CD14-positive monocyte (primary cell): Measurements from ENCODE around the gene PLK5. TPM values are rescaled to one million over a fixed set of nuclear protein-coding genes. Genes with fewer than 3 reads are reported as not detected.

Source experiments
- DNase-seq, 3 donors: peaks; one replicate each; pipeline ENCODE4 v3.0.0-alpha.2; 2011 to 2022
- H2AFZ ChIP-seq: 2 replicates; pipeline ENCODE4 v1.6.0; 2012; ENCODE audit warnings: mild to moderate bottlenecking, low read depth, low read length, inconsistent platforms; ENCODE audit not compliant: insufficient read depth, poor library complexity, severe bottlenecking
- H3K27ac ChIP-seq, 2 donors: 1 replicate in 1 of 2; 2 replicates in 1 of 2; pipeline ENCODE4 v1.5.1; 2012 to 2013; ENCODE audit warnings: low read length in 2 of 2, control low read depth in 1 of 2, inconsistent platforms in 1 of 2, low read depth in 1 of 2, mild to moderate bottlenecking in 1 of 2
- H3K27me3 ChIP-seq, 2 donors: one replicate each; pipeline versions ENCODE4 v1.6.0 to v1.6.1; 2011 to 2013; ENCODE audit warnings: low read length in 2 of 2; ENCODE audit not compliant: control insufficient read depth in 2 of 2, insufficient read depth in 2 of 2
- H3K36me3 ChIP-seq, 2 donors: replicated peaks in 1 of 2; 1 replicate in 1 of 2; 2 replicates in 1 of 2; pipeline versions ENCODE4 v1.5.1 to v1.6.1; 2012 to 2013; ENCODE audit warnings: low read length in 2 of 2, control low read depth in 1 of 2, inconsistent platforms in 1 of 2, mild to moderate bottlenecking in 1 of 2; ENCODE audit not compliant: insufficient read depth in 2 of 2, control insufficient read depth in 1 of 2
- H3K4me1 ChIP-seq, 2 donors: 1 replicate in 1 of 2; 2 replicates in 1 of 2; pipeline versions ENCODE4 v1.5.1 to v1.6.1; 2012 to 2013; ENCODE audit warnings: low read length in 2 of 2, control low read depth in 1 of 2, inconsistent platforms in 1 of 2, mild to moderate bottlenecking in 1 of 2, moderate library complexity in 1 of 2; ENCODE audit not compliant: insufficient read depth in 2 of 2, control insufficient read depth in 1 of 2
- H3K4me2 ChIP-seq: replicated peaks from 2 replicates; pipeline ENCODE3; 2012; ENCODE audit warnings: low read length, moderate library complexity, mild to moderate bottlenecking; ENCODE audit not compliant: poor library complexity, severe bottlenecking; ENCODE audit errors: extremely low read depth
- H3K4me3 ChIP-seq, 3 experiments: fragments of 200-600 bp in 1 of 3; sonication (generic) in 1 of 3; replicated peaks in 1 of 3; 1 replicate in 2 of 3; 2 replicates in 1 of 3; pipeline ENCODE4 v1.5.1; 2011 to 2013; ENCODE audit warnings: low read length in 3 of 3, mild to moderate bottlenecking in 3 of 3, control low read depth in 2 of 3, low read depth in 2 of 3, inconsistent platforms in 1 of 3, moderate library complexity in 1 of 3
- H3K79me2 ChIP-seq: 2 replicates; pipeline ENCODE4 v1.6.0; 2012; ENCODE audit warnings: mild to moderate bottlenecking, control low read depth, inconsistent platforms, low read length, moderate library complexity; ENCODE audit not compliant: insufficient read depth
- H3K9ac ChIP-seq: 2 replicates; pipeline ENCODE4 v1.6.0; 2017; ENCODE audit warnings: low read length, mild to moderate bottlenecking; ENCODE audit not compliant: insufficient read depth, poor library complexity, severe bottlenecking
- H3K9me3 ChIP-seq, 2 donors: replicated peaks in 1 of 2; 1 replicate in 1 of 2; 2 replicates in 1 of 2; pipeline versions ENCODE4 v1.5.1 to v1.6.1; 2012 to 2013; ENCODE audit warnings: low read length in 2 of 2, control low read depth in 1 of 2; ENCODE audit not compliant: control insufficient read depth in 1 of 2, insufficient read depth in 1 of 2
- H4K20me1 ChIP-seq: 2 replicates; pipeline ENCODE4 v1.6.0; 2012; ENCODE audit warnings: mild to moderate bottlenecking, low read length, control low read depth, moderate library complexity; ENCODE audit not compliant: insufficient read depth
- H3K27ac Mint-ChIP-seq, 7 donors: one replicate each; pipeline ENCODE4 v1.8.0; 2020; ENCODE audit warnings: mild to moderate bottlenecking in 7 of 7, mixed read lengths in 7 of 7, moderate library complexity in 6 of 7, inconsistent platforms in 2 of 7
- H3K27me3 Mint-ChIP-seq, 3 donors: one replicate each; pipeline ENCODE4 v1.8.0; 2021 to 2022; ENCODE audit warnings: low read depth in 3 of 3, mild to moderate bottlenecking in 3 of 3, mixed read lengths in 3 of 3, moderate library complexity in 3 of 3, inconsistent platforms in 1 of 3
- H3K36me3 Mint-ChIP-seq, 2 donors: one replicate each; pipeline ENCODE4 v1.8.0; 2020; ENCODE audit warnings: mixed read lengths in 2 of 2, inconsistent platforms in 1 of 2, mild to moderate bottlenecking in 1 of 2
- H3K4me1 Mint-ChIP-seq: one replicate; pipeline ENCODE4 v1.8.0; 2020; ENCODE audit warnings: mild to moderate bottlenecking, mixed read lengths
- H3K4me3 Mint-ChIP-seq, 2 donors: one replicate each; pipeline ENCODE4 v1.8.0; 2020; ENCODE audit warnings: mild to moderate bottlenecking in 2 of 2, mixed read lengths in 2 of 2, moderate library complexity in 1 of 2
- H3K9me3 Mint-ChIP-seq, 7 donors: one replicate each; pipeline ENCODE4 v1.8.0; 2020 to 2022; ENCODE audit warnings: mixed read lengths in 7 of 7, mild to moderate bottlenecking in 6 of 7, moderate library complexity in 6 of 7, inconsistent platforms in 2 of 7
- CTCF ChIP-seq: fragments of 200-600 bp; IDR thresholded peaks from one replicate; pipeline ENCODE4 v1.8.0; 2022; ENCODE audit warnings: antibody characterized with exemption, mild to moderate bottlenecking
- WGBS: methylation state at CpG from one replicate; pipeline ENCODE4 v1.1.5; 2013; ENCODE audit warnings: missing lambda C conversion rate; ENCODE audit not compliant: insufficient coverage; 5-methylcytosine and 5-hydroxymethylcytosine counted together
- intact Hi-C, 2 donors: fragments of 100-400 bp; cut with micrococcal nuclease; formaldehyde crosslinking; loops; one replicate each; pipeline versions ENCODE4 v1.15.0 to v1.15.1; 2023
- polyA plus RNA-seq, 3 donors: library from polyadenylated mRNA; depleted of rRNA in 1 of 3; unstranded in 2 of 3; stranded (reverse) in 1 of 3; fragments of 300-500 nt in 2 of 3; fragments of >200 nt in 1 of 3; fragmentation: Illumina TruSeq in 2 of 3; gene quantifications; 1 replicate in 2 of 3; 2 replicates in 1 of 3; pipeline ENCODE4 v1.2.3, GENCODE V29; 2012 to 2021

The PLK5 gene
- polyA plus RNA-seq, 3 donors = not detected

- Histone ChIP-seq H3K79me2 (peaks cover 6% of the 10 kb centered on the region), H3K9me3 (no peaks in the 10 kb centered on the region), H3K36me3 (peaks cover 67 to 83% of the 10 kb centered on the region in 2 donors), H3K9ac (no peak overlapping the region), H3K27me3 (no peaks in the 10 kb centered on the region), H2AFZ (no peak overlapping the region), H3K4me2 (no peak overlapping the region), H3K4me1 (no peaks in the 10 kb centered on the region), H3K4me3 (no peak overlapping the region), H4K20me1 (peaks cover 8% of the 10 kb centered on the region), H3K27ac (no peak overlapping the region)
- intact Hi-C loops = no loop called here
- no peak for DNase-seq
- Mint-ChIP-seq H3K4me3 (no peak overlapping the region), H3K9me3 (peaks cover 0 to 5% (median 0%) of the 10 kb centered on the region in 7 donors), H3K36me3 (peaks cover 56 to 87% of the 10 kb centered on the region in 2 donors), H3K27me3 (peaks cover 0 to 2% (median 0%) of the 10 kb centered on the region in 3 donors), H3K4me1 (no peaks in the 10 kb centered on the region), H3K27ac (no peak overlapping the region)
- no peak for TF ChIP-seq CTCF
- 97% methylated on average over 22 of the region's 22 CpGs for WGBS
Measured at GRCh38 chr19:1580957-1581356, 57.1 kb downstream of the PLK5 start.

- no peak overlapping the region for H3K4me3 Mint-ChIP-seq
- Histone ChIP-seq H2AFZ (no peak overlapping the region), H4K20me1 (peaks cover 12% of the 10 kb centered on the region), H3K9ac (no peak overlapping the region), H3K79me2 (peaks cover 14% of the 10 kb centered on the region), H3K27me3 (no peaks in the 10 kb centered on the region), H3K4me3 (no peak overlapping the region), H3K9me3 (no peaks in the 10 kb centered on the region), H3K4me1 (no peaks in the 10 kb centered on the region), H3K27ac (no peak overlapping the region), H3K36me3 (peaks cover 60 to 81% of the 10 kb centered on the region in 2 donors), H3K4me2 (no peak overlapping the region)
- no peak for TF ChIP-seq CTCF
- WGBS = 96% methylated on average over 7 of the region's 9 CpGs
- H3K9me3 Mint-ChIP-seq = peaks cover 0 to 5% (median 0%) of the 10 kb centered on the region in 7 donors
- H3K27me3 Mint-ChIP-seq = peaks cover 0 to 2% (median 0%) of the 10 kb centered on the region in 3 donors
- peaks cover 52 to 84% of the 10 kb centered on the region in 2 donors for H3K36me3 Mint-ChIP-seq
- H3K4me1 Mint-ChIP-seq = no peaks in the 10 kb centered on the region
- intact Hi-C loops = no loop called here
- H3K27ac Mint-ChIP-seq = peak overlapping the region in 1 of 7 donors; percentile 66
- no peak for DNase-seq
Measured at GRCh38 chr19:1582201-1582600, 58.3 kb downstream of the PLK5 start.
